ENCODE measurements around the gene KRTAP29-1. TPM values are rescaled to one million over a fixed set of nuclear protein-coding genes. Genes with fewer than 3 reads are reported as not detected.

Gene KRTAP29-1
- total and polyA plus RNA-seq, 11 donors = not detected

GRCh38 chr17:41311111-41311510 is 8.5 kb upstream of the KRTAP29-1 start:
- WGBS, 4 donors = 58 to 100% (median 59%) methylated on average over 1 of the region's 1 CpG
- Histone ChIP-seq H3K4me1 (peaks cover 0 to 28% (median 0%) of the 10 kb centered on the region in 12 donors), H3K9me3 (no peaks in the 10 kb centered on the region), H3K4me3 (no peak overlapping the region), H3K27ac (no peak overlapping the region), H3K27me3 (peaks cover 0 to 15% (median 5%) of the 10 kb centered on the region in 9 donors), H3K36me3 (no peaks in the 10 kb centered on the region)
- TF ChIP-seq CTCF (IDR thresholded peaks at IDR 0.05) (no peak), POLR2A (IDR thresholded peaks at IDR 0.05) (no peak)
- DNase-seq (no peak), ATAC-seq (no peak)
- intact Hi-C loops (cut with DNase I) = no loop called here

DNA sequence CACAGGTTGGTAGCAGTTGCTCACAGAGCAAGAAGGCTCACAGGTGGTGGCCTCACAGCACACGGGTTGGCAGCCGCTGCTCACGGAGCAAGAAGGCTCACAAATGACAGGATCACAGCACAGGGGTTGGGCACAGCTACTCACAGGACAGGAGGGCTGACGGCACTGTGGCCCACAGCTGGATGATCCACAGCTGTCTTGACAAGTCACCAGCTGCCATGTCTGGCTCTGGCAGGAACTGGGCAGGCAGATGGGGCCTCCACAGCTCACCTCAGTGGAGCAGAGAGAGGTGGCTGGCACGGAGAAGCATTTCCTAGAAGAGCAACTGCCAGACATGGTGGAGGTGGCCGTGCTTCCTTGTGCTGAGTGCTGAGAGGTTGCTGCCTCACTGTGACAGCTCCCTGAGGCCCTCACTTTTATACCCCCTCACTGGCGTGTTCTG is 6.3 kb upstream of the KRTAP29-1 start, which contains the start of gene KRTAP16-1:
Gene KRTAP16-1, minus strand, starts transcription at position 392 of the 442 bp plus-strand sequence. Its CDS starts 56 bp downstream, at position 336.
- Histone ChIP-seq H3K36me3 (no peaks in the 10 kb centered on the region), H3K9me3 (no peaks in the 10 kb centered on the region), H3K4me1 (peaks cover 0 to 28% (median 0%) of the 10 kb centered on the region in 12 donors), H3K27me3 (peaks cover 0 to 4% (median 0%) of the 10 kb centered on the region in 9 donors), H3K27ac (peak within 1 kb of the TSS in 3 of 12 donors; percentile 10 to 84 (median 12)), H3K4me3 (peak within 1 kb of the TSS in 1 of 12 donors; percentile 16)
- TF ChIP-seq POLR2A (IDR thresholded peaks at IDR 0.05) (no peak), CTCF (IDR thresholded peaks at IDR 0.05) (no peak)
- DNase-seq (peak in 1 of 5 donors; percentile 21), ATAC-seq (peak in 1 of 4 donors; percentile 5)
- WGBS, 4 donors = 65 to 72% (median 68%) methylated on average over 6 to 7 of the region's 7 CpGs
- intact Hi-C loops (cut with DNase I) = loop anchor here in 1 of 10 donors (10.0 kb wide), 1 partner anchor 156 kb away; the partner anchor contains the start of gene KRT32

- H3K27ac ChIP-seq = peak overlapping the region in 3 of 12 donors; percentile 10 to 84 (median 12)
- 35 to 59% (median 45%) methylated on average over 8 to 10 of the region's 10 CpGs for WGBS, 4 donors
Measured at GRCh38 chr17:41308251-41308917, 5.7 kb upstream of the KRTAP29-1 start.

More at GRCh38 chr17:41308251-41308917, 5.7 kb upstream of the KRTAP29-1 start:
- DNase-seq (peak in 4 of 5 donors; percentile 49 to 85 (median 68)), ATAC-seq (peak; percentile 58 to 96 (median 90))
- peaks cover 0 to 28% (median 0%) of the 10 kb centered on the region in 12 donors for H3K4me1 ChIP-seq
- H3K9me3 ChIP-seq = no peaks in the 10 kb centered on the region
- TF ChIP-seq POLR2A (IDR thresholded peaks at IDR 0.05) = no peak
- no peak for TF ChIP-seq CTCF (IDR thresholded peaks at IDR 0.05)
- peak overlapping the region in 1 of 12 donors; percentile 16 for H3K4me3 ChIP-seq
- intact Hi-C loops (cut with DNase I) = loop anchor here in 1 of 10 donors (10.0 kb wide), 1 partner anchor 156 kb away; the partner anchor contains the start of gene KRT32
- H3K36me3 ChIP-seq = no peaks in the 10 kb centered on the region
- H3K27me3 ChIP-seq = peaks cover 0 to 2% (median 0%) of the 10 kb centered on the region in 9 donors
